HG02885 (cell line): ENCODE data around the gene EFCAB14.
"Not testable (repeated sequence)": the region's sequence is repeated elsewhere in the genome, so short reads cannot be mapped to it uniquely, and the experiment has no call there.

Experiments used
- ATAC-seq: cut with Tn5 transposase; IDR thresholded peaks from one replicate; pipeline ENCODE4 v1.9.1; 2021; ENCODE audit warnings: mild to moderate bottlenecking; ENCODE audit not compliant: unreplicated experiment, poor library complexity

EFCAB14 gene

GRCh38 chr1:46657775-46658174, 61.1 kb downstream of the EFCAB14 start:
- no peak for ATAC-seq

GRCh38 chr1:46656643-46657042, 62.3 kb downstream of the EFCAB14 start:
- ATAC-seq = no peak

- no peak for ATAC-seq
Observed at GRCh38 chr1:46655848-46656247, 63.1 kb downstream of the EFCAB14 start.

- ATAC-seq = not testable (repeated sequence)
Observed at GRCh38 chr1:46654698-46655097, 64.2 kb downstream of the EFCAB14 start.

GRCh38 chr1:46654012-46654411, 64.9 kb downstream of the EFCAB14 start:
- no peak for ATAC-seq

GRCh38 chr1:46653405-46653958, 65.4 kb downstream of the EFCAB14 start:
- ATAC-seq = no peak

- no peak for ATAC-seq
Observed at GRCh38 chr1:46652321-46653100, 66.4 kb downstream of the EFCAB14 start.

- not testable (repeated sequence) for ATAC-seq
Observed at GRCh38 chr1:46651152-46651551, 67.8 kb downstream of the EFCAB14 start.

- no peak for ATAC-seq
Observed at GRCh38 chr1:46650491-46650890, 68.4 kb downstream of the EFCAB14 start.

GRCh38 chr1:46649764-46650163, 69.2 kb downstream of the EFCAB14 start:
- no peak for ATAC-seq

- ATAC-seq = no peak
Observed at GRCh38 chr1:46647611-46648010, 71.3 kb downstream of the EFCAB14 start.

GRCh38 chr1:46646844-46647243, 72.1 kb downstream of the EFCAB14 start:
- ATAC-seq = no peak

GRCh38 chr1:46646331-46646730, 72.6 kb downstream of the EFCAB14 start:
- ATAC-seq = no peak

- ATAC-seq = no peak
Observed at GRCh38 chr1:46645815-46646214, 73.1 kb downstream of the EFCAB14 start.

- no peak for ATAC-seq
Observed at GRCh38 chr1:46643368-46643775, 75.5 kb downstream of the EFCAB14 start.

- no peak for ATAC-seq
Observed at GRCh38 chr1:46642115-46642680, 76.7 kb downstream of the EFCAB14 start.

- ATAC-seq = no peak
Observed at GRCh38 chr1:46639547-46639946, 79.4 kb downstream of the EFCAB14 start.

GRCh38 chr1:46638921-46639320, 80.0 kb downstream of the EFCAB14 start:
- no peak for ATAC-seq

GRCh38 chr1:46637444-46638083, 81.3 kb downstream of the EFCAB14 start:
- ATAC-seq = no peak

- no peak for ATAC-seq
Observed at GRCh38 chr1:46635205-46635604, 83.7 kb downstream of the EFCAB14 start.

- no peak for ATAC-seq
Observed at GRCh38 chr1:46630719-46631118, 88.2 kb downstream of the EFCAB14 start.
